OCI-LY1 (cell line): ENCODE results near the gene PTX4.

Experiments
- CTCF ChIP-seq: fragments of 200-600 bp; sonication (generic), shearing (Covaris generic); IDR thresholded peaks from 2 replicates; pipeline ENCODE4 v1.5.1; 2017; ENCODE audit warnings: mild to moderate bottlenecking, antibody characterized with exemption, low read length, moderate library complexity, mixed read lengths
- EZH2 ChIP-seq: fragments of 200-600 bp; sonication (generic), shearing (Covaris generic); IDR thresholded peaks from 2 replicates; pipeline ENCODE4 v1.8.0; 2017; ENCODE audit warnings: borderline replicate concordance, mixed run types, mild to moderate bottlenecking, antibody characterized with exemption, low read length, moderate library complexity, mixed read lengths

- no peak for TF ChIP-seq CTCF
- no peak for TF ChIP-seq EZH2
Measured at GRCh38 chr16:1446296-1447080, 42.3 kb downstream of the PTX4 start.
